Measurements from ENCODE around the gene RRAGC.

The RRAGC gene

GRCh38 chr1:38859561-38860453 lies at the start of gene RRAGC:
RRAGC (minus strand) TSS chr1:38859772; CDS start chr1:38859646, 126 bp downstream.
- DNase-seq = peak; percentile 94 to 99

- no peak for DNase-seq
Measured at GRCh38 chr1:38908821-38909220, 49.2 kb upstream of the RRAGC start.

DNA sequence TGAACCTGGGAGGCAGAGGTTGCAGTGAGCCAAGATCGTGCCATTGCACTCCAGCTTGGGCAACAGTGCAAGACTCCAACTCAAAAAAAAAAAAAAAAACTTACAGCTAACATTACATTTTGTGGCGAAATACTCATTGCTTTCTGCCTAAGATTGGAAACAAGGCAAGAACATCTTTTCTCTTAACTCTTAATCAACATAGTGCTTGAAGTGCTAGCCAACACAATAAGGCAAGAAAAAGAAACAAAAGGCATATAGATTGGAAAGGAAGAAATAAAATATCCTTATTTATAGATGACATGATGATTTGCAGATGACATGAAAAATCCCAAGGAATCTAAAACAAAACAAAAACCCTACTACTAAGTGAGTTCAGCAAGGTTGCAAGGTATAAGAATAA lies 46.4 kb upstream of the RRAGC start:
- DNase-seq = no peak

GRCh38 chr1:38899560-38899959 lies 40.0 kb upstream of the RRAGC start:
- no peak for DNase-seq

- no peak for DNase-seq
Measured at GRCh38 chr1:38898653-38899230, 39.2 kb upstream of the RRAGC start.

- no peak for DNase-seq
Measured at GRCh38 chr1:38896169-38896568, 36.6 kb upstream of the RRAGC start.

DNA sequence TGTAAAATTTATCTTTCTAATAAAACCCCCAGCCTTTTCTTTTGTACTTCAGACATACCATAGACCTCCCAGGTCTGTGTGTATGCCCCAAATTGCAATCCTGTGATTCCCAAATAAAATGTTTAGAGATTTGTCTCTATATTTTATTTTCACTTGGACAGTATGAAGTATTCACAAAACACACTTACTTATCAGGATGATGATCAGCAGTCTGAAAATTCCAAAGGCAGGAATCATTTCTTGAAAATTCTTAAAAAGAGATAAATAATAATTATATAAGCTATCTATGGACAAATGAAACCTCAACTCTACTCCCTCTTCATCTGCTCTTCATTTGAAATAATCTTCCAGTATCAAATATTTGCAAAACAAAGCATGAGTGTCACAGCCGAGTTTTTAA lies 33.4 kb upstream of the RRAGC start:
- no peak for DNase-seq

GRCh38 chr1:38891753-38892152 lies 32.2 kb upstream of the RRAGC start:
- DNase-seq = no peak

DNA sequence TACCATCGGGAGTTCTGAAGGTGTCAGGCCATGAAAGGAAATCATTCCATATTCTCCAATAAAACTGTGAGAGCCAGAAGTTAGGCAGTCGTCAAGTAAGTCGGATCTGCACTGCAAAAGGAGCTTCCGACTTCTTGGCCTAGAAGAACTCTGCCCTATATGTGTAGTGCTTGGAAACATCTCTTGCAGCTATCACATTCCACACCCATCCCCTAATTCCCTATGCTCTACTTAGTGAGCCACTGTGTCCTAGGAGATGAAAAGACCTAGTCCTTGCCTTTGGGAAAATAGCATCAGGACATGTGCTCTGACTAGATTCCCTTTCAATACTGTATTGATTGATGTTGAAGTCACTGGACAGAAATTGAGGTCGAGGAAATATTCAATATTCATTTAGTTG lies 30.0 kb upstream of the RRAGC start:
- DNase-seq = no peak

- no peak for DNase-seq
Measured at GRCh38 chr1:38888423-38889333, 29.1 kb upstream of the RRAGC start.

DNA sequence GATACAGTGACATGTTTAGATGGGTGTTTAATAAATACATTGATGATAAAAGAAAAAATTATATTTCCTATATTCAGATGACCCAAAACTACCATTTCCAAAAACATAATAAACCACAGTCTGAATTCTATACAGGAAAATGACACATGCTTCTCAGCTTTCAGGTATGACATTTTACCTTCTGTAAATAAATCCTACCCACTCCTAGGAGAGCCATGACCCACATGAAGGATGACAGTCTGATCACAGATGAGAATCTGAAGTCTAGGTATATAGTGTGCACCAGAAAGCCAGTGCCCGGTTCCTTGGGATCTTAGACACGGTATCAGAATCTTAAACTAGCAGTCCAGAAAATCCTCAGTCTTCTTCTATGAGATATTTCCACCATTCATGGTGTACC lies 25.5 kb upstream of the RRAGC start:
- DNase-seq = no peak

DNA sequence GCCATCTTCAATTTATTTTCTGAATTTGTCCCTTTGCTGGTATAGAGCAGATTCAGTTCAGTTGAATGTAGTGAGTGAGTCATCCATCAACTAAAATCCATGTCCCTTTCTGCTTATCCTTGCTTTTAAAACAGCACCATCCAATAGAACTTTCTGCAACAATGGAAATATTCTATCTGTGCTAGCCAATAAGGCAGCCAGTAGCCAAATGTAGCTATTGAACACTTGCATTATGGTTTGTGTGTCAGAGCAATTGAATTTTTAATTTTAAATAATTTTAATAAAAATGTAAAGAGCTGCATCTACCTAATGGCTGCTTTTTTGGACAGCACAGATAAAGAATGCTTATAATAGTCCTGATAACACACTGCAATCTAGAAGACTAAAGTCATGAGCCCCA lies 21.9 kb upstream of the RRAGC start, which contains the start of gene GJA9:
GJA9 (minus strand) TSS at position 101 of the 400 bp plus-strand sequence. CDS start 5,489 bp downstream, outside the sequence.
- DNase-seq = no peak

GRCh38 chr1:38875811-38876210 lies 16.2 kb upstream of the RRAGC start:
- no peak for DNase-seq

- DNase-seq = peak; percentile 94 to 95
Measured at GRCh38 chr1:38873027-38873969, 13.7 kb upstream of the RRAGC start, which contains the start of gene MYCBP. MYCBP (minus strand) TSS chr1:38873348; CDS start chr1:38873305, 43 bp downstream.

DNA sequence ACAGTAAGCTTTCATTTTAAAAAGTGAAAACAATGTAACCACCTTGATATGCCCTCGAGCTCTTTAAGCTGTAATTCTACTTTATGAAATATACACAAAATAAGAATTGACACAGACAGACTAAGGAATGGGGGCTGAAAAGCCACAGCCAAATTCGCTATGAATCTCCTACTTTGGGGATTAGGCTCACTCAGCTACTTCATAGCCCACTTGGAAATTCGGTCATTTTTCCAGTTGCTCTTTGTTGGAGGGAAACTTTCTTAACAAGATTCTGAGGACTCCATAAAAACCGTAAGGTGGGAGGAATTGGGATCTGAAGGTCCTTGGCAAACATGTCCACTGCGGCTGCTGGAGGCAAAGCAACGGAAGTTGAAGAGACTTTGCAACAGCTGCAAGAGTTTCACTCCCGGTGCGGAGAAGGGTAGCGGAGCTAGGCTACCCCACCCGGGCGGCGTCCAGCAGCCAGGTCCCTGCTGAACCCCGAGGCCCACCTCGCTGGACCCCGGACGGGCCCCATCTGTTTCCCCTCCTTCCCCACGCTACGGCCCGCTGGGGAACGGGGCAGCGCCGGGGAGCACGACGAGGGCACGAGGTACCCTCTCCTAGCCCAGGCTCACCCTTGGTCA lies 12.9 kb upstream of the RRAGC start:
- DNase-seq = no peak

DNA sequence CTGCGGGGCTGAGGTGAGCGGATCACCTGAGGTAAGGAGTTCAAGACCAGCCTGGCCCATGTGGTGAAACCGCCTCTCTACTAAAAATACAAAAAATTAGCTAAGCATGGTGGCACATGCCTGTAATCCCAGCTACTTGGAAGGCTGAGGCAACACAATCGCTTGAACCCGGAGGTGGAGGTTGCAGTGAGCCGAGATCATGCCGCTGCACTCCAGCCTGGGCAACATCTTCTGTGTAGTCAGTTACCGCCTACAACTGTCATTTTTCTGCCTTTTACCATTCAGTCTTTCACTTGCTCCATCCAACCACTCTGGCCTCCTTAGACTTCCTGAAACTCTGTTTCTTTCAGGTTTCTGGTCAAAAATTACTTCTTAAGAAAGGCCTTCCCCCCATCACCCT lies 11.4 kb upstream of the RRAGC start:
- no peak for DNase-seq

- no peak for DNase-seq
Measured at GRCh38 chr1:38867208-38867607, 7.6 kb upstream of the RRAGC start.

GRCh38 chr1:38865112-38865715 lies 5.6 kb upstream of the RRAGC start:
- DNase-seq = no peak

DNA sequence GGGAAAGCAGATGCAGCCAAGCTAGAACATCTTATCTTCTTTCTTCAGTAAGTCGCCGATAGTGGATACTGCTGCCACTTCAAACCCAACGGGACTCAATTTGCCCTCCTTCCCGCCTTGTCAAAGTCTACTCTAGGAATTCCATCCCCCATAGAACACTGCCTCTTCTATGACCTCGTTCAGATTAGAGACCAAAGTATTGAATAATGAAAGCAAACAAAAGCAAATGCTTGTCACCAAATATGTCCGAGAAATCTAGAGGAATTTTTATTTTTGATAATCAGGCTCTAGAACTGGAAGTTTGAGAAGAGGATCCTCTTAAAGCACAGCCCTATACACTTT lies 853 bp upstream of the RRAGC start:
- DNase-seq = no peak

- DNase-seq = peak in 1 of 2 donors; percentile 12
Measured at GRCh38 chr1:38858833-38859560, 575 bp downstream of the RRAGC start.
